OCI-LY3 (cell line): ENCODE measurements around the gene LPAR3.
"Not testable (repeated sequence)": the region's sequence is repeated elsewhere in the genome, so short reads cannot be mapped to it uniquely, and the experiment has no call there.

Source experiments
- H2AFZ ChIP-seq: fragments of 200-600, 300-600 bp; shearing (Covaris generic); 2 replicates; pipeline ENCODE4 v1.6.0; 2014; ENCODE audit warnings: antibody characterized with exemption, low read depth, low read length
- H3K27ac ChIP-seq: fragments of 200-600, 300-600 bp; sonication (generic); 2 replicates; pipeline ENCODE4 v1.5.1; 2014; ENCODE audit warnings: mild to moderate bottlenecking, low read length, moderate library complexity, mixed read lengths
- H3K27me3 ChIP-seq: fragments of 200-600, 300-600 bp; sonication (generic); 2 replicates; pipeline ENCODE4 v1.6.1; 2014; ENCODE audit warnings: low read depth, low read length, mixed read lengths
- H3K36me3 ChIP-seq: fragments of 200-600, 300-600 bp; sonication (generic); replicated peaks from 2 replicates; pipeline ENCODE3; 2014; ENCODE audit warnings: low read depth, low read length, mixed read lengths
- H3K4me1 ChIP-seq: fragments of 300-600, 200-600 bp; sonication (generic); 2 replicates; pipeline ENCODE4 v1.6.1; 2014; ENCODE audit warnings: low read length, mixed read lengths
- H3K4me2 ChIP-seq: fragments of 200-600, 300-600 bp; sonication (generic); 2 replicates; pipeline ENCODE4 v1.6.1; 2014; ENCODE audit warnings: low read length, mixed read lengths
- H3K4me3 ChIP-seq: fragments of 300-600, 200-600 bp; sonication (generic); 2 replicates; pipeline ENCODE4 v1.5.1; 2014; ENCODE audit warnings: antibody characterized with exemption, mild to moderate bottlenecking, low read length, moderate library complexity
- H3K79me2 ChIP-seq: fragments of 300-600, 200-600 bp; shearing (Covaris generic); 2 replicates; pipeline ENCODE4 v1.6.1; 2014; ENCODE audit warnings: mild to moderate bottlenecking, low read length, mixed read lengths
- H3K9ac ChIP-seq: fragments of 300-600, 200-600 bp; shearing (Covaris generic); 2 replicates; pipeline ENCODE4 v1.6.0; 2014; ENCODE audit warnings: mild to moderate bottlenecking, low read length, moderate library complexity
- H3K9me3 ChIP-seq: fragments of 200-600, 300-600 bp; shearing (Covaris generic); 2 replicates; pipeline ENCODE4 v1.6.1; 2014; ENCODE audit warnings: low read length, mixed read lengths; ENCODE audit not compliant: insufficient read depth
- H4K20me1 ChIP-seq: fragments of 200-600, 300-600 bp; sonication (generic); 2 replicates; pipeline ENCODE4 v1.6.1; 2016; ENCODE audit warnings: low read length, mixed read lengths; ENCODE audit not compliant: insufficient read depth
- EZH2phosphoT487 ChIP-seq: fragments of 200-600 bp; shearing (Covaris generic); IDR thresholded peaks from 2 replicates; pipeline ENCODE4 v1.6.1; 2018; ENCODE audit warnings: antibody characterized with exemption, mixed run types, low read depth
- TF ChIP-seq, protein P1 (sequence below): fragments of 200-600, 300-600 bp; sonication (generic); IDR thresholded peaks from 2 replicates; pipeline ENCODE4 v1.5.1; 2014; ENCODE audit warnings: antibody characterized with exemption, low read length, low read depth

Gene LPAR3

GRCh38 chr1:84913555-84913892 is 20.5 kb upstream of the LPAR3 start:
- no peaks in the 10 kb centered on the region for H3K27me3 ChIP-seq
- TF ChIP-seq EZH2phosphoT487 = no peak
- TF ChIP-seq, protein P1, sequence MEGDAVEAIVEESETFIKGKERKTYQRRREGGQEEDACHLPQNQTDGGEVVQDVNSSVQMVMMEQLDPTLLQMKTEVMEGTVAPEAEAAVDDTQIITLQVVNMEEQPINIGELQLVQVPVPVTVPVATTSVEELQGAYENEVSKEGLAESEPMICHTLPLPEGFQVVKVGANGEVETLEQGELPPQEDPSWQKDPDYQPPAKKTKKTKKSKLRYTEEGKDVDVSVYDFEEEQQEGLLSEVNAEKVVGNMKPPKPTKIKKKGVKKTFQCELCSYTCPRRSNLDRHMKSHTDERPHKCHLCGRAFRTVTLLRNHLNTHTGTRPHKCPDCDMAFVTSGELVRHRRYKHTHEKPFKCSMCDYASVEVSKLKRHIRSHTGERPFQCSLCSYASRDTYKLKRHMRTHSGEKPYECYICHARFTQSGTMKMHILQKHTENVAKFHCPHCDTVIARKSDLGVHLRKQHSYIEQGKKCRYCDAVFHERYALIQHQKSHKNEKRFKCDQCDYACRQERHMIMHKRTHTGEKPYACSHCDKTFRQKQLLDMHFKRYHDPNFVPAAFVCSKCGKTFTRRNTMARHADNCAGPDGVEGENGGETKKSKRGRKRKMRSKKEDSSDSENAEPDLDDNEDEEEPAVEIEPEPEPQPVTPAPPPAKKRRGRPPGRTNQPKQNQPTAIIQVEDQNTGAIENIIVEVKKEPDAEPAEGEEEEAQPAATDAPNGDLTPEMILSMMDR = no peak
- no peak overlapping the region for H3K27ac ChIP-seq
- no peaks in the 10 kb centered on the region for H3K4me1 ChIP-seq
- H3K4me2 ChIP-seq = no peak overlapping the region
- no peaks in the 10 kb centered on the region for H4K20me1 ChIP-seq
- no peak overlapping the region for H3K9ac ChIP-seq
- no peaks in the 10 kb centered on the region for H3K36me3 ChIP-seq
- no peaks in the 10 kb centered on the region for H3K9me3 ChIP-seq
- no peaks in the 10 kb centered on the region for H3K79me2 ChIP-seq
- H3K4me3 ChIP-seq = no peak overlapping the region
- H2AFZ ChIP-seq = no peak overlapping the region

DNA sequence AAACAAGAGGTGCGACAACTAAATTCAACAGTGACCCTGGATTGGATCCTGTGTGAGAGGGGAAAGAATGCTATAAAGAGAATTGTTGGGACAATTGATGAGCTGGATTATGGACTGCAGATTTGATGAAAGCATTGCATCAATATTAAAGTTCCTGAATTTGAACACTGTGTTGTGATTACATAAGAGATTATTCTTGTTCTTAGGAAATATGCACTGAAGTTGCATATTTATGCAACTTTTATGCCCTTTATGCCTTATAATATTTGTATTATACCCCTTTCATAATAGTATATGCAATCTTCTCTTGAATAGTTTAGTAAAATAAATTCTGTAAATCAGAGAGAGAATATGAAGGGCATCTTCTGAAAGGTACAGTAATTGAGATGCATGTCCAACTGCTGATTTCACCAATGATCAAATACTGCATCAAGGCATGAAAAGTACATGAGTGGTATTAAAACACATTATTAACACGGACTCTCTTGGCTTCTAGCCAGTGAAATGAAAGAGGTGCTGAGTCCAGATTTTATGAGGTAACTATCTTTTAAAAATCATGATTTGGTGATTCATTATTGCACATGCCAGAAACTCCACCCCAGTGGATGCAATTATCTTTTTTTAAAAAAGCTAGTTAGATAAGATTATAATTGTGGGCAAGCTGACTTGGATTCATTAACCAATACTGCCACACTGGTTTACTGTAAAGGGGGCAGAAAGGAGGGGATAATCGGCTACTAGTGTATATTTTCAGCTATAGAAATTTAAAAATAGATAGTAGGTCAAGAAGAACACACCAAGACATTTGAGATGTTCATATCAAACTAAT is 19.9 kb upstream of the LPAR3 start:
- no peak overlapping the region for H3K4me3 ChIP-seq
- no peaks in the 10 kb centered on the region for H4K20me1 ChIP-seq
- no peak for TF ChIP-seq EZH2phosphoT487
- TF ChIP-seq, protein P1 = no peak

GRCh38 chr1:84908746-84909464 is 15.9 kb upstream of the LPAR3 start:
- H3K79me2 ChIP-seq, H3K4me2 ChIP-seq, H3K4me1 ChIP-seq, H3K36me3 ChIP-seq, H3K9ac ChIP-seq, H3K9me3 ChIP-seq, H2AFZ ChIP-seq, H4K20me1 ChIP-seq, H3K4me3 ChIP-seq, H3K27me3 ChIP-seq, H3K27ac ChIP-seq: not testable (repeated sequence)

More for the DNA sequence above, 19.9 kb upstream of the LPAR3 start:
- Histone ChIP-seq H3K4me2 (no peak overlapping the region), H2AFZ (no peak overlapping the region), H3K79me2 (no peaks in the 10 kb centered on the region), H3K36me3 (no peaks in the 10 kb centered on the region), H3K27me3 (no peaks in the 10 kb centered on the region), H3K9ac (no peak overlapping the region), H3K4me1 (no peaks in the 10 kb centered on the region), H3K9me3 (no peaks in the 10 kb centered on the region), H3K27ac (no peak overlapping the region)

GRCh38 chr1:84907095-84907827 is 14.3 kb upstream of the LPAR3 start:
- no peaks in the 10 kb centered on the region for H3K36me3 ChIP-seq
- H3K9ac ChIP-seq = no peak overlapping the region
- no peaks in the 10 kb centered on the region for H4K20me1 ChIP-seq
- H3K9me3 ChIP-seq = no peaks in the 10 kb centered on the region
- no peaks in the 10 kb centered on the region for H3K79me2 ChIP-seq
- no peak overlapping the region for H3K4me3 ChIP-seq
- H3K27ac ChIP-seq = no peak overlapping the region
- no peaks in the 10 kb centered on the region for H3K27me3 ChIP-seq
- no peak overlapping the region for H3K4me2 ChIP-seq
- no peaks in the 10 kb centered on the region for H3K4me1 ChIP-seq
- no peak for TF ChIP-seq EZH2phosphoT487
- TF ChIP-seq, protein P1 = no peak
- H2AFZ ChIP-seq = no peak overlapping the region

GRCh38 chr1:84902727-84903126 is 9.7 kb upstream of the LPAR3 start:
- not testable (repeated sequence) for H2AFZ ChIP-seq, H4K20me1 ChIP-seq, H3K4me1 ChIP-seq, H3K36me3 ChIP-seq, H3K4me3 ChIP-seq, H3K9ac ChIP-seq, H3K9me3 ChIP-seq, H3K27ac ChIP-seq, H3K4me2 ChIP-seq, H3K27me3 ChIP-seq, H3K79me2 ChIP-seq
